ENCODE results near the gene ERP44.

DNA sequence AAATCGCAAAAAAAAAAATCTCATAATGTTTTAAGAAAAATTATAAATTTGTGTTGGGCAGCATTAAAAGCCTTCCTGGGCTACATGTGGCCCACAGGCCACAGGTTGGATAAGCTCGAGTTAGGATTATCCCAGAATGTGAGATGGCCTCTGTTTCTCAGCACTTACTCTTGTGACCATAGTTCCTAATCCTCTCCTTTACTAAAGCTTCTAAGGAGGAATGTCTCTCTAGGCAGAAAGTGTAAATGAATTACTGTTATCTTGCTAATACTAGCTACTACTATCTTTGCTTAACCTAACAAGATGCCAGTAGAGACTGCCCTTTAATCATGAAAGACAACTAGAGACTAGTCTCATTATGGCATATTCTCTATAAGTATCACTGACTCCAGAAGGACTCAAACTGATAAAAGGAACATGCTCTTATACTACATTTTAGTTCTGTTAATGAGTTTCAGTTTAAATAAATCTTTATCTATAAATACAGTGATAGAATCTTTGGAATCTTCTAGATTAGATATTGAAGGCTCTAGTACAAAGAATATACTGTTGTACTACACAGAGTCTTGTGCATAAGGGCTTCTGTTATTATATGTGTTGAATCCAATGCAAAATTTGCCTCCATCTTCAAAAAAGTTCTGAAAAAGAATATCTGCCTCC, 14.0 kb upstream of the ERP44 start:
- TF ChIP-seq, protein P1, sequence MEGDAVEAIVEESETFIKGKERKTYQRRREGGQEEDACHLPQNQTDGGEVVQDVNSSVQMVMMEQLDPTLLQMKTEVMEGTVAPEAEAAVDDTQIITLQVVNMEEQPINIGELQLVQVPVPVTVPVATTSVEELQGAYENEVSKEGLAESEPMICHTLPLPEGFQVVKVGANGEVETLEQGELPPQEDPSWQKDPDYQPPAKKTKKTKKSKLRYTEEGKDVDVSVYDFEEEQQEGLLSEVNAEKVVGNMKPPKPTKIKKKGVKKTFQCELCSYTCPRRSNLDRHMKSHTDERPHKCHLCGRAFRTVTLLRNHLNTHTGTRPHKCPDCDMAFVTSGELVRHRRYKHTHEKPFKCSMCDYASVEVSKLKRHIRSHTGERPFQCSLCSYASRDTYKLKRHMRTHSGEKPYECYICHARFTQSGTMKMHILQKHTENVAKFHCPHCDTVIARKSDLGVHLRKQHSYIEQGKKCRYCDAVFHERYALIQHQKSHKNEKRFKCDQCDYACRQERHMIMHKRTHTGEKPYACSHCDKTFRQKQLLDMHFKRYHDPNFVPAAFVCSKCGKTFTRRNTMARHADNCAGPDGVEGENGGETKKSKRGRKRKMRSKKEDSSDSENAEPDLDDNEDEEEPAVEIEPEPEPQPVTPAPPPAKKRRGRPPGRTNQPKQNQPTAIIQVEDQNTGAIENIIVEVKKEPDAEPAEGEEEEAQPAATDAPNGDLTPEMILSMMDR (IDR thresholded peaks at IDR 0.05; ENCODE audit: low read depth, low read length, poor library complexity, severe bottlenecking), result no peak
- no peak for TF ChIP-seq EZH2phosphoT487 (IDR thresholded peaks at IDR 0.05; ENCODE audit: borderline replicate concordance, low read length)

Measured in DOHH2 (cell line).